ENCODE results near the gene FAM98C.

DNA sequence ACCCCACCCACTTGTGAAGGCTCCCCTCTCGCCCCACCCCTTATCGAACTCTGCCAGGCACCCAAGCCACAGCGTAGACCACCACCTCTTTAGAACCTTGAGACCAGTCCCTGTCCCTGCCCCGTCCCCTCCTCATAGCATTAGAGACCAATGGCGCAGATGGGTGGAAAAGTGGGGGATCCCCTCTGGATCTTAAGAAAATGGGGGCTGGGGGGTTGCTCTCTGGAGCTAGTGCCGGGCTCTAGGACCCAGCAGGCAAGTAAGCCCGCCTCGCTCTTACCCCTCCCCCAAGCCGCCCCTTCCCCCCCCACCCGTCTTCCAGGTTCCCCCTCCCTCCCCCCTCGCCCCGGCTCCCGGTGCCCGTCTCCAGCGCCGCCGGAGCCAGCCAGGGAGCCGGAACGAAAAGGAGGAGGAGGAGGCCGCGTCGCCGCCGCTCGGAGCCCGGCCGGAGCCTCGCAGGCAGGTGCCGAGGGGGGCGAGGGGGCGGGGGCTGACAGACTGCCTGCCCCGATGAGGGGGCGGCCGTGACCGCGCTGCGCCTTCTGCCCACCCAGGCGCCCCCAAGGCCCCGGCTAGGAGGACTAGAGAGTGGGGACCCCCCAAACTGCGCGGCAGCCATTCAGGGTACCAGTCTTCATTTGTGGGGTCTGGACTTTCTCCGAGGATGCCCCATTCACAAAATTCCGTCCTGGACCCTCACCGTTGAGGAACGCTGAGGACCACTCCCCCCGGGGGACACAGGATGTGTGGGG is 14.4 kb upstream of the FAM98C start, which contains the start of gene SPRED3:
- TF ChIP-seq POLR2AphosphoS5 (IDR thresholded peaks at IDR 0.05; ENCODE audit: low read depth, low read length) = no peak
- TF ChIP-seq NRF1 (IDR thresholded peaks at IDR 0.05; ENCODE audit: low read depth, low read length) = no peak
- TF ChIP-seq, protein P1, sequence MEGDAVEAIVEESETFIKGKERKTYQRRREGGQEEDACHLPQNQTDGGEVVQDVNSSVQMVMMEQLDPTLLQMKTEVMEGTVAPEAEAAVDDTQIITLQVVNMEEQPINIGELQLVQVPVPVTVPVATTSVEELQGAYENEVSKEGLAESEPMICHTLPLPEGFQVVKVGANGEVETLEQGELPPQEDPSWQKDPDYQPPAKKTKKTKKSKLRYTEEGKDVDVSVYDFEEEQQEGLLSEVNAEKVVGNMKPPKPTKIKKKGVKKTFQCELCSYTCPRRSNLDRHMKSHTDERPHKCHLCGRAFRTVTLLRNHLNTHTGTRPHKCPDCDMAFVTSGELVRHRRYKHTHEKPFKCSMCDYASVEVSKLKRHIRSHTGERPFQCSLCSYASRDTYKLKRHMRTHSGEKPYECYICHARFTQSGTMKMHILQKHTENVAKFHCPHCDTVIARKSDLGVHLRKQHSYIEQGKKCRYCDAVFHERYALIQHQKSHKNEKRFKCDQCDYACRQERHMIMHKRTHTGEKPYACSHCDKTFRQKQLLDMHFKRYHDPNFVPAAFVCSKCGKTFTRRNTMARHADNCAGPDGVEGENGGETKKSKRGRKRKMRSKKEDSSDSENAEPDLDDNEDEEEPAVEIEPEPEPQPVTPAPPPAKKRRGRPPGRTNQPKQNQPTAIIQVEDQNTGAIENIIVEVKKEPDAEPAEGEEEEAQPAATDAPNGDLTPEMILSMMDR (IDR thresholded peaks at IDR 0.05) = no peak
- TF ChIP-seq ELF1 (IDR thresholded peaks at IDR 0.05) = no peak
- no peak for TF ChIP-seq GABPA (IDR thresholded peaks at IDR 0.05; ENCODE audit: low read depth)
- TF ChIP-seq SMC3 (IDR thresholded peaks at IDR 0.05; ENCODE audit: low read depth, low read length) = no peak
- TF ChIP-seq MXI1 (IDR thresholded peaks at IDR 0.05; ENCODE audit: low read depth, low read length) = no peak
- no peak for TF ChIP-seq TAF1 (IDR thresholded peaks at IDR 0.05; ENCODE audit: borderline replicate concordance, low read depth, low read length)
- TF ChIP-seq, protein P2, sequence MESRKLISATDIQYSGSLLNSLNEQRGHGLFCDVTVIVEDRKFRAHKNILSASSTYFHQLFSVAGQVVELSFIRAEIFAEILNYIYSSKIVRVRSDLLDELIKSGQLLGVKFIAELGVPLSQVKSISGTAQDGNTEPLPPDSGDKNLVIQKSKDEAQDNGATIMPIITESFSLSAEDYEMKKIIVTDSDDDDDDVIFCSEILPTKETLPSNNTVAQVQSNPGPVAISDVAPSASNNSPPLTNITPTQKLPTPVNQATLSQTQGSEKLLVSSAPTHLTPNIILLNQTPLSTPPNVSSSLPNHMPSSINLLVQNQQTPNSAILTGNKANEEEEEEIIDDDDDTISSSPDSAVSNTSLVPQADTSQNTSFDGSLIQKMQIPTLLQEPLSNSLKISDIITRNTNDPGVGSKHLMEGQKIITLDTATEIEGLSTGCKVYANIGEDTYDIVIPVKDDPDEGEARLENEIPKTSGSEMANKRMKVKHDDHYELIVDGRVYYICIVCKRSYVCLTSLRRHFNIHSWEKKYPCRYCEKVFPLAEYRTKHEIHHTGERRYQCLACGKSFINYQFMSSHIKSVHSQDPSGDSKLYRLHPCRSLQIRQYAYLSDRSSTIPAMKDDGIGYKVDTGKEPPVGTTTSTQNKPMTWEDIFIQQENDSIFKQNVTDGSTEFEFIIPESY (IDR thresholded peaks at IDR 0.05; ENCODE audit: borderline replicate concordance, low read depth) = no peak
- no peak for TF ChIP-seq RAD21 (IDR thresholded peaks at IDR 0.05; ENCODE audit: low read length)
- no peak for TF ChIP-seq NFIC (IDR thresholded peaks at IDR 0.05; ENCODE audit: borderline replicate concordance)
- no peak for TF ChIP-seq JUND (IDR thresholded peaks at IDR 0.05)
- no peak for TF ChIP-seq RFX5 (IDR thresholded peaks at IDR 0.05; ENCODE audit: low read length)
